HG02973 (cell line): ENCODE data around the gene ADAMTS7.
A peak's percentile ranks its signal among the peaks of the same experiment; 100 is the strongest.
"Not testable (repeated sequence)": the region's sequence is repeated elsewhere in the genome, so short reads cannot be mapped to it uniquely, and the experiment has no call there.

ENCODE experiments used
- ATAC-seq: cut with Tn5 transposase; IDR thresholded peaks from one replicate; pipeline ENCODE4 v1.9.1; 2021; ENCODE audit warnings: moderate library complexity; ENCODE audit not compliant: unreplicated experiment

Gene ADAMTS7

DNA sequence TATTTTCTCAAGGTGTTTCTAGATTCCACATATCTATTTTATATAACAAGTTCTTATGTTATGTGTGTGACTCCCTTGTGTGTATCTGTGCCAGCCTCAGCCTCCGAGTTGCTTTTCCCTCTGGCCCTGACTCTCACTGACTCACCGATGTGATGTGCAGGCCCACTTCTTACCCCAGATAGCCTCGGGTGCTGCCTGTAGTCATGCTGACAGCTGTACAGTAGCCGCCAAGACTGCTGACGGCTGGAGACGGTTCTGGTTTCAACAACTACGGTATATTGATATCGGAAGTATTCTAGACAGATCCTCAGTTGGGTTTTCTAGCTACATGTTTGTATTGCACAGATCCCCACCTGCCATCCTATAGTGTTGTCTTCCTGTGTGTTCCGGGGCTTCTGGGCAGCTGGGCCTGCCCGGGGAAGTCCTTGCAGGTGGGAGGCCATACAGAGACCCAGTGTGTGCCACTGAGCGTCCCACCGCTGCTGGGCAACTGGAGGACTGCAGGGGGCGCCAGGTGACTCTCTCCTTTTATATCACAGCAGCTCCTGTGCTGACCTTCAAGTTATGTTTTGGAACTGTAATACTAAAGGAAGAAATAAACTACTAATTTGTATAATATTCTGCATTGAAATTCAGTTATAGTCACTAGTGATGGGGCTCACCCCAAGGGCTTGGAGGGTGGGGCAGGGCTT, 55.2 kb downstream of the ADAMTS7 start:
- not testable (repeated sequence) for ATAC-seq

DNA sequence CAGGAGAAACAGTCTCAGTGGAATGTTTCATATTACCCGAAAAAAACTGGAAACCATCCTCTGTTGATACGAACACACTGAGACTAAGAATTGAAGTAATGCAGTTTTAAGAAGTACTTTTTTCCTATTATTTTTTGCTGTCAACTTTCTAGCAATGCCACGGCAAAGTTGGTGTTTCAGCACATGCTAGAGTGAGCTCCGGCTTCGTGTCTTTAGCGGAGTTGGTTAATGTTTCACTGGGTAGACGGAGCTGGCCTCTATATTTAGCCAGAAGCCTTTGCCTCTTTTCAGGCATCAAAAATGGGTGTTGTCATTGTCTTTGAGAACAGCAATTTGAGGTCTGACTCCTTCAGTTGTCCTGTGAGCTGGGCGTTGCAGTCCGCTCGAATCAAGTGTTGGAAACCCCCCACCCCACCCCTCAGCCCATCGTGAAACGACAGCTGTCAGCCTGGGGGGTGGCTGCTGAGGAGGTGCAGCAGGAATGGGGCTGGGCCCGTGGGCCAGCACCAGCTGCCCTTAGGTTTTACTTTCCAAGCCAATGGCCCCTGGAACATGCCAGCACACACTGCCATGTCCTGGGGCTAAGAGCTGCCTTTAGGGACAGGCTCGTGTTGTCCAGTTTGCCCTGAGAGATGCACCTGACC, 56.5 kb downstream of the ADAMTS7 start:
- ATAC-seq, result not testable (repeated sequence)

DNA sequence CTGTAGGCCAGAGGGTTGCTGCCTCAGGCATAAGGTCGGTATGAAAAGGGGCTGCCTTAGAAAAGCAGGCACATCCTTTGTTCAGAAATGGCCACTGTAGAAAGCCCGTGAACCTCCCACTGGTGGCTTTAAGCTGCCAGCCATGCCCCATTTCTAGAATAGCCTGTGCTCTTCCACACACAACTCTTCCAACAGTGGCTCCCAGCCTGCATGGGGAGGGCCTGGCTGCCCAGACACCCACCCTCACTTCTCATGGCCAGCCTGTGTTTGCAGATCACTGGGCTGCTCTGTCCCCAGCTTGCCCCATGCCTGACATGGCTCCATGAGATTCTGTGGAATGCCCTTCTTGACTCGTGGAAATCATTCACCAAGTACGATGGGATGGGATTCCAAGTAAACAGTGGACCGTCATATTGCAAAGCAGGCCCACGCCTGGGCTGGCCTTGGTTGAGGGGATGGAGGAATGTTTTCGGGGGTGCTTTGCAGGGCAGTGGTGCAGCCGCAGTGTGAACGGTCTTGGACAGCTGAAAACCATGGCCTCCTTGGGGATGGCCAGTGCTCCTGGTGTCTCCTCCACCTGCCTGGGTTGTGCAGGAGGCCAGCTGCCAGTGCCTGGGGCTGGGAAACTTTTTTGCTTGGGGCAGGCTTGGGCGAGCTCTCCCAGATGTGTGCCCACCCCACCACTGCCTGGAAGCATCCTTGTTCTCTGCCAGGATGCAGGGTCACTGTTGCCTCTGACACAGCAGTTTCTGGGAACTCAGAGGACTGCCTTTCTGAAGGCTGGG, 57.3 kb downstream of the ADAMTS7 start:
- ATAC-seq, result not testable (repeated sequence)

DNA sequence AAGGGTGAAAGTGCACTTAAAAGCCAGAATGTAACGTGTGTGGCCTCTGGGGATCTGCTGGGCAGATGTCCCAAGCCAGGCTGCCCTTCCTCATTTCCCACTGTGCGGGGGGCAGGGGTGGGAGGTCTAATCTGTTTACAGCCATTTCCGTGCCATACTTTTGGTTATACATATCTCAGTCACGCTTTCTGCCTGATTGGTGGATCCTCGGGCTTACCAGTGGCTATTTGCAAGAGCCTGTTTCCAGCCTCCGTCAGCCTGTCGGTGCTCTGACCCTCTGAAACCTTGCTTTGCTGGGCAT, 58.0 kb downstream of the ADAMTS7 start:
- not testable (repeated sequence) for ATAC-seq

DNA sequence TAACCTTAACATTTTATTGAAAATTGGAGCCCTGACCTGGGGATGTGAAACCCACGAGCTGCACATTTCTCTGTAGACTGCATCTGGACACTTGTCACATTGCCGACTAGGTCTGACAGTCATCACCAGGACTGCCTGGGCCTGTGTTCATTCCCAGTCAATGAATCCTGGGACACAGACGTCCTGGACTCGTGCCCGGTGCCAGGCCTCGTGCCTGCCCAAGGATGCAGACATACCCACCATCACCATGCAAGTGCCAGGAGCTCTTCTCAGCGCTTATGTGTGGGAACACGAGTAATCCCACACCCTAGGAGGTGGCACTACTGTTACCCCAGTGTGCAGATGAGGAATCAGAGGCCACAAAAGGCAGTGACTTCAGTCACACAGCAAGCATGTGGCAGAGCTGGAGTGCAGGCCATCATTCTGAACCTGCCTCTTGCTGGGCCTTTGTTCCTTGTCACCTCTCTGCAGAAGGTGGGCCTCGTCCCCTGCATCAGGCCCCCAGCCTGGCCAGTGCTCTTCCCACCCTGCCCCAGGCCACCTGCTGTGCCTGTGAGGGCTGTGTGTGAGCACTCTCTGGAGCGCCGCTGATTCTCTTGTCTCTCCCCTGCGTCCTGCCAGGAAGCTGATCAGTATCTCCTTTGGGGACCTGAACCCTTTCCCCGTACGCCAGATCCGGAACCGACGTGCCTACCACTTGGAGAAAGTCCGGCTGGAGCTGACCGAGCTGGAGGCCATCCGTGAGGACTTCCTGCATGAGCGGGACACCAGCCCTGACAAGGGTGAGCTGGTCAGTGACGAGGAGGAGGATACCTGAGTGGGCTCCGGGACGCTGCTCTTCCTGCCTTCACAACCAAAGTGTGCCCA, 58.5 kb downstream of the ADAMTS7 start:
- ATAC-seq, result no peak

DNA sequence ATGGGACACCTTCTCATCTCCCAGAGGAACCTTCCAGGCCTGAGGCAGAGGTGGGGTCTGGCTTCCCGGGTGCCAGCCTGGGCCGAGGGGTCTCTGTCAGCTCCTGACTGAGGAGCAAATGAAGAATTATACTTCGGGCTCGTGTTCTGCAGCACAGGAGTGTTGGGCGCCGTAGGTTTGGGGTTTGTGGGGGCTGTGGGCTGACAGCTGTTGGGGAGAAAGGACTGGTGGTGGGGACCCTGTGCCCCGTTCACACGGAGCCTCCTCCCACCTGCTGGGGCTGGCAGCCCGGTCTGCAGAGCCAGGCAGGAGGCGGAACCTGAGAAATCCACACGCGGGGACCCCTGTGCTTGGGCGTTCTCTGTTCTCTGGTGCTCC, 59.7 kb downstream of the ADAMTS7 start:
- no peak for ATAC-seq

DNA sequence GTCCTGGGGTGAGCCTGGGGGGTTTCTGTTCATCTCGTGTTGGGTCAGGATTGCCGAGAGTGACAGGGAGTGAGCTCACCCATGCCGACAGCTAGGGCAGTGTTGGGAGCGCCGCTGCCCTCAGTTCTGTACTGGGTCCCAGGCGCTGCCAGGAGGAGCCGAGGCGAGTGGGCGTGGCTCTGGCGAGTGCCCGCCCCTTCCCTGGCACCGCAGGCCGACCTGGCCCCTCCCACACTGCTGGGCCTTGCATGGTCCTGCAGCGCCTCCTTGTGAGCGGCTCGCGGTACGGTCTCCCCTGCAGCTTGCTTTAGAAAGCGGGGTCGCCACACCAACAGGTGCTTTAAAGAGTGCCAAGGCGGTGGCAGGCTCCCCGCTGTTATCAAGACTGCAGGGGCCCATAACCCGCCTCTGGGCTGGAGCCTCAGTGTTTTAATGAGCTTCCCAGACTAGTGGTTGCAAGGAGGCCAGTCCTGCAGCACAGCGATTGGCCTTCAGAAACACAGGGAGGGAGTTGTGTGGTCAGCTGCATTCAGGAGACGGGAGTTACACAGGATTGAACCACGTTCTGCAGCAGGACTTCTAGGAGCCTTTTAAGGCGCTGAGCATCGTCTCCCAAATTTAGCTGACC, 60.2 kb downstream of the ADAMTS7 start:
- ATAC-seq, result peak; percentile 74

DNA sequence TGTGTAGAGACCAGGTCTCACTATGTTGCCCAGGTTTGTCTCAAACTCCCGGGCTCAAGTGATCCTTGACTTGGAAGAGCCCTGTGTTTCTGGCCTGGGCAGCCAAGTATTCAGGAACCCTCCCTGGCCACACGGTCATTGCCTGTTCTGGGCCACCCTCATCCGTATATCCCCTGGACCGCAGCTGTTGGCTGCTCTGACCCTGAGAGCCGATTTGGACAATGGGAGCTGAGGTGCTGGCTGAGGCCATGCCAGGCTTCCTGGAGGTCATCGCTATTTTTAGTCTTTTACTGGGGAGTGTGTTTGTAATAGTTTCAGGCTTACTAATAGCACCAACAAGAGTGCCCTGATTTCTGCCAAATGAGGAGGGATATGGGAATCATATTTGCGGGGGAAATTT, 60.7 kb downstream of the ADAMTS7 start:
- ATAC-seq, result no peak

DNA sequence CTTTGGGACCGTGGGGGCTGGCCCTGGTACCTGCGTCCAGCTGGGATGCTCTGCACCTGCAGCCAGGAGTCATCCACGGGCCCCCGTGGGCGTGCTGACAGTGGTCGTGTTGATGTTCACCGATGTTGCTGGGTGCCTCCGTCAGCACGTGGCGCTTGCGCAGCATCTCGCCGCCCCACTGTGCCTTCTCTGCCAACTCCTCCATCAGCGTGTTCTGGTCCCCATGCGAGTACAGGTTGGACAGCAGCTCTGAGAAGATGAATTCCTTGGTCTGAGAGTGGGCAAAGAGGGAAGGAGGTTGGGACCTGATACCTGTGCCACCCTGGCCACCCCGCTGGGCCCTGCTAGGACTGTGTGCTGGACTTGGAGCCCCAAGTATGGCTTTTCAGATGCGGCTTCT, 61.4 kb downstream of the ADAMTS7 start:
- ATAC-seq, result no peak

DNA sequence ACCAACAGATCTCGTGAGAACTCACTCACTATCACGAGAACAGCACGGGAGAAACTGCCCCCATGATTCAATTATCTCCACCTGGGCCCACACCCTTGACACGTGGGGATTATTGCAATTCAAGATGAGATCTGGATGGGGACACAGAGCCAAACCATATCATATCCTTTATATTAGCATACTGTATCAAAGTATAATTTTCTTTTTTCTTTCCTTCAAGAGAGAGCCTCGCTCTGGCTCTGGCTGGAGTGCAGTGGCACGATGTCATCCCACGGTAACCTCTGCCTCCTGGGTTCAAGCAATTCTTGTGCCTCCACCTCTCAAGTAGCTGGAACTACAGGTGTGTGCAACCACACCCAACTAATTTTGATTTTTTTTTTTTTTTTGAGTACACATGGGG, 63.4 kb downstream of the ADAMTS7 start:
- ATAC-seq, result not testable (repeated sequence)

DNA sequence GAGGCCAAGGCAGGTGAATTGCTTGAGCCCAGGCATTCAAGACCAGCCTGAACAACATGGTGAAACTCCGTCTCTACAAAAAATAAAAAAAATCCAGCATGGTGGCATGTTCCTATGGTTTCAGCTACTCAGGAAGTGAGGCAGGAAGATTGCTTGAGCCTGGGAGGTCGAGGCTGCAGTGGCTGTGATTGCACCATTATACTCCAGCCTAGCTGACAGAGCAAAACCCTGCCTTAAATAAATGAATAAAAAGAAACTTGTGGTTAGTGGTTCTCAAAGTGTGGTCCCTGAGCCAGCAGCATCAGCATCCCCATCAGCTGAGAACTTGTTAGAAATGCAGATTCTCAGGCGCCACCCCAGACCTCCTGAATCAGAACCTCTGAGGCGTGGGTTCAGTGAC, 69.6 kb downstream of the ADAMTS7 start:
- ATAC-seq, result not testable (repeated sequence)

DNA sequence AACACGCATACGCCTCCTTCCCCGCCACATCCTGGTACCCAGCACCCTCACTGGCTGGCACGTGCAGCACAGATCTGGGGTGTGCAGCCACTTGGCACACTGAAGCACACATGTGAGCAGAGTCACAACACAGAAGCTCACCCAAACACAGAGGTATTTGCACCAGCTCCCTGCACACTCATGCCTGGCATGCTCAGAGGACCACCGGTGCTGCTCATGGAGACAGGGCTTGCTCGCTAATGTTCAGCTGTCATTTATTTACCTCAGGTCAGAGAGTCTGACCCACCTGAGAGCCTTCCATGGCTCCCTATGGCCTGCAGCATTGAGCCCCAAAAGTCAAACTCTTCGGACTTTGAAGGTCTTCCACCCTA, 70.4 kb downstream of the ADAMTS7 start:
- no peak for ATAC-seq

DNA sequence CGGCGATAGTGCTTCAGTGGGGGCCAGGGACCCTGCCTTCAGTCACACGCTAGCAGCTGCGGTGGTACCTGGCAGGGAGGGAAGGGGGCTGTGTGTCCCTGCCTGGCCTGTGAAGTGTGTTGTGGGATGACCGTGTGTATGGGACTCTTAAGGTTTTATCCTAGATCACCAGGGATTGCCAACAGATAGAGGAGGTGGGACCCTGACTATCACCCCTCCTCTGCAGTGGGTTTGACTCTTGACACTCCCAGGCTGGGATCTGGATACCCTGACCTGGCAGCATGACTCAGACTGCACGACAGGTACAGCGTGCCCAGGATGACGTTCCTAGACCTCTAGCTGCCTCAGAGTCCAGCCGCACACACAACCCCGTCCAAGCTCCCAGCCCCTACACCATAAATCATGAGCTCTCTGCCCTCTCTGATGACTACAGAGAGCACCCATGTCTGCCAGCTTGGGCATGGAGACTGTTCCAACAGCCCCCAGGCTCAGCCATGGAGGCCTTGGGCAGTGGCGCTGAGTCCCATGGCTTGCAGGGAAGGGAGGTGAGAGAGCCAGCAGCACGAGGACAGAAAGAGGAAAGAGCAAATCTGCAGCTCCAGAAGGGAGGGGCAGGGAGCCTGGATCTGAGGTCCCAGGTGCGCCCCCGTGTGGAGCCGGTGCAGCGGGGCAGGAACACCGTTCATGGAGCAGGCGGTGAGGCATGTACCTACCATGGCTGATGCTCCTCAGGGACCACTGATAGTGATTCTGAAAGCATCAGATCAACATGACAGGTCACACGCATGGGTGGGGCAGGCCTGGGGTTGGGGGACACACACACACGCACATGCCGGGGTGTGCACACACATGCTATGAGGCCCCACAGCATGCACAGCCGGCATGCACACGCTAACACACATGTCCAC, 71.0 kb downstream of the ADAMTS7 start:
- ATAC-seq, result no peak

DNA sequence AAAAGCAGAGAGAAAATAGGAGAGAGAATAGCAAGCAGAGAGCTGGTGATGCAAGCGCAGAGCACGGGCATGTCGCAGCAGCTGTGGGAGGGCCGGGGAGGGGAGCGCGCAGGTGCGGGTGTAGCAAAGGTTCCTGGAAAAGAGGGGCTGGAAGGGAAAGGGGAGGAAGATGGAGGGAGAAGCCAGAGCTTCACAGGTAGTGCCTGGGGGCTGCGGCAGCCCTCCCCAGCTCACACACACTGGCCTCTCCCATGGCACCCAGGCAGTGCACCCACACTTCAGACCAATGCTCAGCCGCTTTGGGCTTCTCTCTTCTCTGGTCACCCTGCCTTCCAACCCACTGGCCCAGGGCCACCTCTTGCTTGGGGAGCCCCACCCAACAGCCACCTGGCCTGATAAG, 72.1 kb downstream of the ADAMTS7 start:
- ATAC-seq, result no peak

DNA sequence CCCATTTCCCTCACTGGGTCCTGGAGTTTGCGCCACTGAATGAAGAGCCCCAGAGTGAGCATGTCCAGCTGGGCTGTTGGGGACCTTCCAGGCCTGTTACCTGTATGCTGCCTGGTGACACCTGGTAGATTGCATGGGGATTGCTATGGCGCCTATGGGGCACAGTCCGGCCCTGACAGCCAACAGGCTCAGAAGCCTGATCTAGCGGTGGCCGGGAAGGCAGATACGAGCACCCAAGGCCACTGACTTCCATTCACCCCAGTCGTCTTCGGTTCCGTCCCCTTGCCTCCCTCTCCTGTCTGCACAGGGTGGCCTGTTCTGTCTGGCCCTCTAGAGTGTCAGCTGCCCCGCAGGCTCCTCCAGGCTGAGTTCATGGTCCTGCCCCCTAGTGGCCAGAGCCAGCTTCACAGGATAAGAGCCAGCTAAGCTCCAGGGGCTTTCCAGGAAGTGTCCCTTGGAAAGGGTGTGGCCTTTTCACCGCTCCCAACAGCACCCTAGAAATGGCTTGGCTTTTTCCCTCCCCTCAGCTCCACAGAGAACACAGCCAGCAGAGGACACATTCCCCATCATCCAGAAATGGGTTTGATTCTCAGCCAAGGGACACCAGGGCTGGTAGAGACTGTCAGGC, 73.2 kb downstream of the ADAMTS7 start:
- ATAC-seq, result not testable (repeated sequence)

DNA sequence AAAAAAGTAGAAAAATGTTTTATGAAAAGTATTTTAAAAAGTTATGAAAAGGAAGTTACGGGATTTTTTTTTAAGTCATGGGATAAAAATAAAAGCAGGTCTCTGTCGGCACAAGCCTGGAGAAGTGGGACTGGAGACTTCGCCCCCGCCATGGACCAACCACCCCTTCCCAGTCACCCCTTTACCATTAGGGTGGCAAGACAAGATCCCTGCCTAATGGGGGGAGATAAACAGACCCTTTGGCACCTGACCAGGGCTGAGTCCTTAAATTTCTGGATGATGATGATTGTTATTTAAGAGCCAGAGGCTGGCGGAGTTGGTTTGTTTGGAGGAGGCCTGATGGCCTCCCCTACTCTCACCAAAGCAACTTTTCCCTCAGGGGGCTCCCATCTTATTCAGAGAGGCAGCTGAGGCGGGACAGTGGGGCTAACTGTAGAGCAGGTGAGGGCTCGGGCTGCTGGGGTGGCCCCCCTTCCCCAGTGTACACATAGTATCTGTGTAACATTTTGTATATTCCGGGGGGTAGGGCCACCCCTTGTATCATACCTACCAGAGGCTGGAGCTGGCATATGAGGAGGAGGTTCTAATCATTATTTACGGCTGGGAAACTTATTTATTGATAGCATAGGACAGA, 74.0 kb downstream of the ADAMTS7 start:
- no peak for ATAC-seq

DNA sequence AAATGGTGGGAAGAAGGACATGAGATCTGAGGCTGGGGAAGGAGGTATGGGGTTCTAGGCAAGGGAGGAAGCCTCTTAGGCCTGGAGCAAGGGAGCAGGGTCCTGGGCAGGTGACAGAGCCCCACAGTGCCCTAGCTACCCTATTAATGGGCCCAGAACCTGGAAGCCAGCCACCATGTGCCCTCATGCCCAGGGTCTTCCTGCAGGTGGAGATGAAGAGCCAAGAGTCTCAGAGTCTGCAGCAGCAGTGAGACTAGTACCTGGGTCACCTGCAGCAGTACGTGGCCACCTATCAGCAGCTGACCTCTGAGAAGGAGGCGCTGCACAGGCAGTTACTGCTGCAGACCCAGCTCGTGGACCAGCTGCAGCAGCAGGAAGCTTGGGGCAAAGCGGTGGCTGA, 75.0 kb downstream of the ADAMTS7 start:
- ATAC-seq, result not testable (repeated sequence)

DNA sequence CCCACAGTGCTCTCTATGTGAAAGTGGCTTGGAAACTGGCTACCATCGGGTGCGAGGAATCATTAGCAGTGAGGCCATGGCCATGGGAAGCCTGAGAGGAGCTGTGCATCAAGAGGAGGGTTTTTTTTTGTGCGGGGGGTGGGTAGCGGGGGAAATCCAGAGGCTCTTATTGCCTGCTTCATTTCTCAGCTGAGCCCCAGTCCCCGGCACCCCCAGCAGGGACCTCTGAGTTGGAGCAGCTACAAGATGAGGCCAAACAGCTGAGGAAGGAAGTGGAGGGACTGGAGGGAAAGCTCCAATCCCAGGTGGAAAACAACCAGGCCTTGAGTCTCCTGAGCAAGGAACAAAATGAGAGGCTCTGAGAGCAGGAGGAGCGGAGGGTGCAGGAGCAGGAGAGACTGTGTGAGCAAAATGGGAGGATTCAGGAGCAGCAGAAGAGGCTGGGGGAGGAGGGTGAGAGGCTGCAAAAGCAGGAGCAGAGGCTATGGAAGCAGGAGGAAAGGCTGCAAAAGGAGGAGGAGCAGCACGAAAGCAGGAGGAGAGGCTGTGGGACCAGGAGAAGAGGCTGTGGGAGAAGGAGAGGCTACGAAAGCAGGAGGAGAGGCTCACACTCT, 76.7 kb downstream of the ADAMTS7 start:
- ATAC-seq, result no peak
